Activated naive CD4-positive, alpha-beta T cell treated with Interleukin-2 at 50 U/mL for 16 hours (primary cell): ENCODE data around the gene MCAT.

Experiments used
- DNase-seq: peaks from one replicate; pipeline ENCODE4 v3.0.0-alpha.2; 2020

Gene MCAT

GRCh38 chr22:43142880-43143562 is at the start of gene MCAT:
Gene MCAT, minus strand, starts transcription at chr22:43143398. Its CDS starts 50 bp downstream, at chr22:43143348.
- peak; percentile 85 for DNase-seq

GRCh38 chr22:43191831-43192230 is 48.6 kb upstream of the MCAT start:
- DNase-seq, result no peak

- DNase-seq, result no peak
Observed at GRCh38 chr22:43188829-43189545, 45.8 kb upstream of the MCAT start.

- peak; percentile 97 for DNase-seq
Observed at GRCh38 chr22:43187171-43188099, 44.2 kb upstream of the MCAT start.

- peak; percentile 61 for DNase-seq
Observed at GRCh38 chr22:43186272-43187170, 43.3 kb upstream of the MCAT start, which contains the start of gene TTLL12. Gene TTLL12, minus strand, starts transcription at chr22:43187134. Its CDS starts 65 bp downstream, at chr22:43187069.

- DNase-seq, result peak; percentile 6
Observed at GRCh38 chr22:43185860-43186261, 42.7 kb upstream of the MCAT start.

GRCh38 chr22:43183496-43184277 is 40.5 kb upstream of the MCAT start:
- DNase-seq, result no peak

- DNase-seq, result no peak
Observed at GRCh38 chr22:43182726-43183125, 39.5 kb upstream of the MCAT start.

- DNase-seq, result no peak
Observed at GRCh38 chr22:43182118-43182517, 38.9 kb upstream of the MCAT start.

GRCh38 chr22:43181321-43182076 is 38.3 kb upstream of the MCAT start:
- DNase-seq, result no peak

GRCh38 chr22:43180670-43181069 is 37.5 kb upstream of the MCAT start:
- DNase-seq, result no peak

GRCh38 chr22:43179911-43180195 is 36.7 kb upstream of the MCAT start:
- no peak for DNase-seq

- no peak for DNase-seq
Observed at GRCh38 chr22:43179146-43179910, 36.1 kb upstream of the MCAT start.

- DNase-seq, result no peak
Observed at GRCh38 chr22:43177479-43177878, 34.3 kb upstream of the MCAT start.

- DNase-seq, result no peak
Observed at GRCh38 chr22:43176090-43176489, 32.9 kb upstream of the MCAT start.

- DNase-seq, result no peak
Observed at GRCh38 chr22:43174941-43175531, 31.8 kb upstream of the MCAT start.

GRCh38 chr22:43173976-43174720 is 30.9 kb upstream of the MCAT start:
- DNase-seq, result no peak

- DNase-seq, result no peak
Observed at GRCh38 chr22:43173566-43173965, 30.4 kb upstream of the MCAT start.

GRCh38 chr22:43172191-43172590 is 29.0 kb upstream of the MCAT start:
- DNase-seq, result no peak
